ENCODE data around the gene SNRPA1.
"Not testable (repeated sequence)": the region's sequence is repeated elsewhere in the genome, so short reads cannot be mapped to it uniquely, and the experiment has no call there.

SNRPA1 gene

DNA sequence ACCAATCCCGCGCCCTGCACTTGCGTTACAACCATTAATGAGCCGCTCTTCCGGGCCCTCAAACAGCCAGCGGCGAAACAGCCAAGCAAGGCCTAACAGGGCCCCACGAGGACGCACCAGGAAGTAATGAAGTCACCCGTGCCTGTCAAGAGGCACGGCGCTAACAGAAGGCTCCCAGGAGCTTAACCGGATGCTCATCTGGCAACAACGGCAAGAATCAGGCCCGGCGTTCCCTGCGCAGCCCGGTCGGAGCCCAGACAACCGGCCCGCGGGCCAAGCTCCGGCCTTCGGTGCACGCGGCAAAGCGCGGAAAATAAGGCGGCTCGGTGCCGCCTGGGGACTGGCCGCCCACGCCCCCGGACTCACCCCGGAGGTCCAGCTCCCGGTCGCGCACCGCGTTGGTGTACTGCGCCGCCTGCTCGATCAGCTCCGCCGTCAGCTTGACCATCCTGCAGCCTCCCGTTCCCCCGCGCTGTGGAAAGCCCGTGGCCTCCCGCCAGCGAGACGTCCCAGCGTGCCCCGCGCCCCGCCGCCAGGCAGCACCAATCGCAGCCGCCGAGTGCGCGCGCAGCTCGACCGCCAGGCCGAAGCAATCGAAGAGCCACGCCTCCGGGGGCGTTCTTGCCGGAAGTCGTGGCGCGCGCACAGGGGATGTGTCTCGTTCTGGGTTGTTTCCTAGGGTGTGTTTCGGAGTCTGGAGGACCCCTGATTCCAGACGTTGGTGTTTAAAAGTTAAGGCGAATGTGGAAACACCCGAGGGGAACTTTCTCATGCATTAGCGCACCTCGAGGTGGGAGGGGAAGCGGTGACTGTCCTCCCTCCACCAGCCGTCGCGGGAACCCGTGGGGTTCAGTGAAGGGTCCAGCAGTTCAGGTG lies at the start of gene SNRPA1:
SNRPA1 (minus strand) TSS at position 518 of the 876 bp plus-strand sequence; CDS start at position 448, 70 bp downstream.
- no peak for TF ChIP-seq CTCF (IDR thresholded peaks at IDR 0.05; ENCODE audit: low read depth, low read length, missing control alignments)
- peak within 1 kb of the TSS; percentile 95 for H3K4me3 ChIP-seq (replicated peaks; ENCODE audit: low read depth, low read length)
- DNase-seq (ENCODE audit: extremely low read depth, low read depth) = peak; percentile 65

- DNase-seq (ENCODE audit: extremely low read depth, low read depth) = no peak
- no peak overlapping the region for H3K4me3 ChIP-seq (replicated peaks; ENCODE audit: low read depth, low read length)
- no peak for TF ChIP-seq CTCF (IDR thresholded peaks at IDR 0.05; ENCODE audit: low read depth, low read length, missing control alignments)
These were observed 47.0 kb upstream of the SNRPA1 start for GRCh38 chr15:101342056-101342455.

DNA sequence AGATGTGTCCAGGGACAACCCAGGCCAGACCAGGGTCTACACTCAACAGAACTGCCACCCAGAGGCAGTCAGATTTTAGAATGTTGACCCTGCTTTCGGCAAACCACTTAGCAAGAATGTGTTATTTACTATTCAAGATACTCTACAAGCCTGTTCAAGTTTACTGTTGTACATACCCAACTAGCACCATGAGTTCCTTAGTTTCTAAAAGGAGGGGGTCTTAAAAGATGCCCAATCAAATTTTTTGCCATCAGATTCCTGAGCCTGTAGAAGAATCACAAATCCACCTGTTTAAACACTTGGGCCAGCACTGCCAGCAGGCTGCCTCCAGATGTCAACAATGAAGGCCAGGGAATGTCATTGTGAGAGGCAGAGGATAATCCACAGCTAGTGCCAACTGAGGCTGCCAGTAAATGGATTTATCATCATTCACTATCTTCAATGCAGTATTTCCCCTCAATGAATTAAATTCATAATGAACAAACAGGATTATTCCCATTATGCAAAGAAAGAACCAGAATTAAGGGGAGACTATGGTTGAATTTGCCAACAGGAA lies 43.5 kb upstream of the SNRPA1 start:
- TF ChIP-seq CTCF (IDR thresholded peaks at IDR 0.05; ENCODE audit: low read depth, low read length, missing control alignments) = no peak
- H3K4me3 ChIP-seq (replicated peaks; ENCODE audit: low read depth, low read length) = no peak overlapping the region
- no peak for DNase-seq (ENCODE audit: extremely low read depth, low read depth)

DNA sequence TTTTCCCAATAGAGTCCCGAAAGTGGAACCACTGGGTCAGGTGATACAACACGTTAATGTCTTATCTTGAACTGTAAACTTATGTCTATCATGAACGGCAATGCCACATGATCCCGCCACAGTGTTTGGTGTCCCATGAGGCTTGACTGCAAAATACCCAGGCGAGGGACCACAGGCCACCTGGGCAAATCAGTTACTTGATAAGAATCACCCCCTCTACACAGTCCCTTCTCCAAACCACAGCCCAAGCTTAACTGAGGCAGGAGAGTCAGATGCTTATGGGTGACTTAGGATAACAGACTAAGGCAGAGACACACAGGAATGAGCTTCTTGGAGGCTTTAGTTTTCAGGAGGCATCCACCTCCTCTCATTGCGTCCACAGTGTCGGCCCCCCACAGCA lies 42.9 kb upstream of the SNRPA1 start:
- no peak for TF ChIP-seq CTCF (IDR thresholded peaks at IDR 0.05; ENCODE audit: low read depth, low read length, missing control alignments)
- no peak overlapping the region for H3K4me3 ChIP-seq (replicated peaks; ENCODE audit: low read depth, low read length)

GRCh38 chr15:101333907-101334789 lies 39.1 kb upstream of the SNRPA1 start:
- not testable (repeated sequence) for DNase-seq (ENCODE audit: extremely low read depth, low read depth); H3K4me3 ChIP-seq (replicated peaks; ENCODE audit: low read depth, low read length)

More for the DNA sequence above, 42.9 kb upstream of the SNRPA1 start:
- no peak for DNase-seq (ENCODE audit: extremely low read depth, low read depth)

GRCh38 chr15:101332061-101332467 lies 37.0 kb upstream of the SNRPA1 start:
- no peak for TF ChIP-seq CTCF (IDR thresholded peaks at IDR 0.05; ENCODE audit: low read depth, low read length, missing control alignments)
- no peak for DNase-seq (ENCODE audit: extremely low read depth, low read depth)
- no peak overlapping the region for H3K4me3 ChIP-seq (replicated peaks; ENCODE audit: low read depth, low read length)
